A204.1 (cell line): Measurements from ENCODE around the gene MPLKIP.
"Not testable (repeated sequence)": the region's sequence is repeated elsewhere in the genome, so short reads cannot be mapped to it uniquely, and the experiment has no call there.

Experiments used
- FAIRE-seq: peaks from 2 replicates; lab custom pipeline; 2012; peaks lifted over from hg19 to GRCh38; lab: Jason Lieb, UNC

Gene MPLKIP

DNA sequence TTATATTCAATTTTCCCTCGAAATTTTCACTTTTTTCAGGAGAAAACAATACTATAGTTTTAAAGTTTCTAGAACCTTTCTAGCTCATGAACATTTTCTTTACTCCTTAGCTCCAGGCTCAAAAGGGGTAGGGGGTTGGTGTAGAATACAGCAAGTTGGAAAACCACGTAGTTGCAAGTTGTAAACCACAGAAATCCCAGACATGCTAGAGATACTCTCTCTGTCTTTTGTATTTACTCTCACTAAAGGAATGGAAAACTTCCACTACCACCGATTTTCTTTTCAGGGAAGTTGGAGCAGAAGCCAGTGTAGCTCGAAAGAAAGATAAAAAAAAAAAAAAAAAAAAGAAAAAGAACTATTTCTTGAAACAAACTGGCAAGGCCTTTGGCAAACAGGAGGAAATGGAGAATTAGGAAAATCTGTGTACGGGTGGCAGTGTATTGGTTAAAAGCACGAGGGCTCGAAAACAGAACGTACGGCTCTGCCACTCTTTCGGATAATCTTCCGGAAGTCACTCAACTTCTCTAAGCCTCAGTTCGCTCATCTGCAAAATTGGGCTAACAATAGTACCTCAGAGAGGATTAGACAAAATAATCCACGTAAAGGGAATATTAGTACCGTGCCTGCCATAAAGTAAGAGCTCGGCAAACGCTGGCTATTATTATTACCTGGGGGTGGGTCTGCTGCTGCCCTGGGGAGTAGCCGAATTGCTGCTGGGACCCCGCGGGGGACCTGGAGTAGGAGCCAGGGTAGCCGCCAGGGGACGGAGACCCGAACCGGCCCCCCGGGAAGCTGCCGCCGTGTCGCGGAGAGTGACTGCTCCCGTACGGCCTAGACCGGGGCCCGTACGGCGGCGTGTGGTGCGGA, 628 bp downstream of the MPLKIP start:
- FAIRE-seq = no peak

DNA sequence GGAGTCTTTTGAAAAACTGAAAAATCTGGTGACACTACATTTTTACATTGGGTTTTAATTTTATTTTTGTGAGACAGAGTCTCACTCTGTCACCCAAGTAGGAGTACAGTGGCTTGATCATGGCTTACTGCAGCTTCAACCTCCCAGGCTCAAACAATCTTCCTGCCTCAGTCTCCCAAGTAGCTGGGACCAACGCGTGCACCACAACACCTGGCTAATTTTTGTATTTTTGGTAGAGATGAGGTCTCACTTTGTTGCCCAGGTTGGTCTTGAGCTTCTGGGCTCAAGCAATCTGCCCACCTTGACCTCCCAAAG, 11.5 kb downstream of the MPLKIP start:
- no peak for FAIRE-seq

DNA sequence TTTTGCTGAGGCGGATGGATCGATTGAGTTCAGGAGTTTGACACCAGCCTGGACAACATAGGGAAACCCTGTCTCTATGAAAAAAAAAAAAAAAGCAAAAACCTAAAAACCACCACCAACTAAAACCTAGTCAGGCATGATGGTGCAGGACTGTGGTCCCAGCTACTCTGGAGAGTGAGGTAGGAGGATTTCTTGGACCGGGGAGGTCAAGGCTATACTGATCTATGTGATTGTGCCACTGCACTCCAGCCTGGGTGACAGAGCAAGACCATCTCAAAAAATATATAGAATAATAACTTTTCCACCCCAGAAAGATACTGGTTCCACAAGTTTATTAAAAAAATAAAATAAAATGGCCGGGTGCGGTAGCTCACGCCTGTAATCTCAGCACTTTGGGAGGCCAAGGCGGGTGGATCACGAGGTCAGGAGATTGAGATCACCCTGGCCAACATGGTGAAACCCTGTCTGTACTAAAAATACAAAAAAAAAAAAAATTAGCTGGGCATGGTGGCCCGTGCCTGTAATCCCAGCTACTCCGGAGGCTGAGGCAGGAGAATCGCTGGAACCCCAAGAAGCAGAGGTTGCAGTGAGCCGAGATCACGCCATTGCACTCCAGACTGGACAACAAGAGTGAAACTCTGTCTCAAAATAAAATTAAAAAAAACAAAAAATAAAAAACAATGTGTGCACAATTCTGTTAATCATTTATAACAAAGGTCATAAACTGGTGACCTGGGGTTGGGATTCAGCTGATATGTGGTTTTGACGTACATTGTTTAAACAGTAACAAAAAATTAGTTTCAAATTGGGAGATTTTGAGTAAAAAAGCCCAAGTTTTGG, 12.1 kb downstream of the MPLKIP start:
- FAIRE-seq = not testable (repeated sequence)

DNA sequence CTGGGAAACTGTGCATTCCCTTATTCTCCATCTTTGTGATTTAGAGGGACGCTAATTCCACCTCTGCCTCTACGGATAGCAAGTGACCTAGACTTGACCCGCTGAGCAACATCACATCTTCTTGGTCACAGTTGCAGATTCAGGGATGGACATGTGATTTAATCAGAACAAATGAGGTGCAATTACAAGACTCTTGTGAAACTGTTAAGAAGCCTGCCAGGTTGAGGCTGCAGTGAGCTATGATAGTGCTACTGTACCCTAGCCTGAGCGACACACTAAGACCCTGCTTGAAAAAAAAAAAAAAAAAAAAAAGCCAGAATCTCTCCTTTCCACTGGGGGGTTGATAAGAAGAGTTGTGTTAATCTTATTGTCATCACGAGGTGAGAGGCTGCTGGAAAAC, 14.4 kb downstream of the MPLKIP start:
- no peak for FAIRE-seq

DNA sequence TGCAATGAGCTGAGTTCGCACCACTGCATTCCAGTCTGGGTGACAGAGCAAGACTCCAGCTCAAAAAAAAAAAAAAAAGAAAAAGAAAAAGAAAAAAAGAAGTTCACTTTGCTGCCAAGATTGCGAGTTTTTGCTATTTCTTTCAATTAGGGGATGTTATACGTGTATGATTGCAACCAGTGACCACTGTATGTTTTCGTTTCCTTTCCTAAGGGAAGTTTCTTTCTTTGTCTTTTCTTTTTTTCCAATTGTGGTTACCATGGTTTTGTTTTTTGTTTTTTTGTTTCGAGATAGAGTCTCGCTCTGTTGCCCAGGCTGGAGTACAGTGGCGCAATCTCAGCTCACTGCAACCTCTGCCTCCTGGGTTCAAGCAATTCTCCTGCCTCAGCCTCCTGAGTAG, 16.2 kb downstream of the MPLKIP start:
- not testable (repeated sequence) for FAIRE-seq

DNA sequence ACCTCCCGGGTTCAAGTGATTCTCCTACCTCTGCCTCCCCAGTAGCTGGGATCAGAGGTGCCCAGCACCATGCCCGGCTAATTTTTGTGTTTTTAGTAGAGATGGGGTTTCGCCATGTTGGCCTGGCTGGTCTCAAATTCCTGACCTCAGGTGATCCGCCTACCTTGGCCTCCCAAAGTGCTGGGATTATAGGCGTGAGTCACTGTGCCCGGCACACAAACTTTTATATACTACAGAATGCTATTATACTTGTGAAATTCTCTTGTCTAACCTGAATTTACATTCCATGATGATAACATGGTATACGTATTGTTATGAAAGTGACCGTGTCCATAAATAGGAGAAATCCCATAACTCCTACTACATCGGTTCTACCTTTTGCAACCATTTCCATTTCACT, 17.2 kb downstream of the MPLKIP start:
- FAIRE-seq = not testable (repeated sequence)

DNA sequence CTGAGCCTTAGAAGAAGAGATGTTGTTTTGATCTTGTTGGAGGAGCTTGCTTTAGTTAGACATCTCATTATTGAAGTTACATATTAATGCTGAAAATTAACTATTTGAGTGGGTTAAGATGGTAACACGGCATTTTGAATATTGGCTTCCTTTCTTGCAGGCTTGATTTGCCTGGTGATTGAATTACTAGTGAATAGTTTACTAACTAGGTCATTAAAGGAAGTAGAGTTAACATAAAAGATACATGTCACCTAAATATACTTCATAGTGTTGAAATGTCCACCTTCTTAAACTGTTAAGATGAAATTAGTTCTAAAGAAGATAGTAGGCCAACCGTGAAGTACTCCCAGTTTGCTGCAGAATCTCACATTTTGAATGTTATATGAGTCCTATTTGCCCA, 18.5 kb downstream of the MPLKIP start:
- no peak for FAIRE-seq

DNA sequence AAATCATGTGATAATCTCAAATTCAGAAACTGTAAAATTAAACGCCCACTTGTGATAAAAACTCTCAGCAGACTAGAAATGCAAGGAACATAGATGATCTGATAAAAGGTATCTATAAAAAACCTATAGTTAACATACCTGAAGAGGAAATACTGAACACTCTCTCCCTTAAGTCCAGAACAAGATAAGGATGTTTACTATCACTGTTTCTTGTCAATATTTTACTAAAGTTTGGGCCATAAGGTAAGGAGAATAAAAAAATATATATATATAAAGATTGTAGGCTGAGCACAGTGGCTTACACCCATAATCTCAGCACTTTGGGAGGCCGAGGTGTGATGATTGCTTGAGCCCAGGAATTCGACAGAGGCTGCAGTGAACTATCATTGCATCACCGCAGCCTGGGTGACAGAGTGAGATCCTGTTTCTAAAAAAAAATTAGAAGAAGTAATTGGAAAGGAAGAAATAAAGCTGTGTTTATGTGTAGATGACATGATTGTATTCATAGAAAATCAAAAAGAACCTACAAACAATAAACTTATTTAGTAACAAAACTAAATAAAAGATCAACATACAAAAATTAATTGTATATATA, 28.4 kb downstream of the MPLKIP start:
- no peak for FAIRE-seq

DNA sequence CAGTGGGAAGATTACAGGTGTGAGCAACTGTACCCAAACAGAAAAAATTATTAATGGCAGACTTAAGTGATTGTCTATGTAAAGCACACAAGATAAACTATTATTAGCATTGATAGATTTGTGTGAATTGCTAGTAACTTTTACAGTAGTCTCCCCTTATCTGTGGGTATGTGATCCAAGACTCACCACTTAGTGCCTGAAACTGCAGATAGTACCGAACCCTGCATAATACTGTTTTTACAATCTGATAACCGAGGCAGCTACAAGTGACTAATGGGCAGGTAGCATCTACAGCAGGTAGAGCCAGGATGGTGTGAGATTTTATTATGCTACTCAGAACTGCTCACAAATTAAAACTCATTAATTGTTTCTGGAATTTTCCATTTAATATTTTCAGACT, 31.5 kb downstream of the MPLKIP start:
- no peak for FAIRE-seq

DNA sequence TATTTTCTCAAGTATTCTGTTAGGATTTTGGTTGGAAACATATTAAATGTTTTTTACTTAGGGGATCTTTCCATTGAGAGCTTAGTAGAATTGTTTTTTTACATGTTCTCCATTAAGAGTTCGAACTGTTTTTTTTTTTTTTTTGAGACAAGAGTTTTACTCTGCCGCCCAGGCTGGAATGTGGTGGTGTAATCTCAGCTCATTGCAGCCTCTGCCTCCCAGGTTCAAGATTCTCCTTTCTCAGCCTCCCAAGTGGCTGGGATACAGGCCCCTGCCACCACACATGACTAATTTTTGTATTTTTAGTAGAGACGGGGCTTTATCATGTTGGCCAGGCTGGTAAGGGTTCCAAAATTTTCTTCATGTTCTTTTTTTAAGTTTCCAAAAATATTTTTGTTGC, 33.2 kb downstream of the MPLKIP start:
- no peak for FAIRE-seq

DNA sequence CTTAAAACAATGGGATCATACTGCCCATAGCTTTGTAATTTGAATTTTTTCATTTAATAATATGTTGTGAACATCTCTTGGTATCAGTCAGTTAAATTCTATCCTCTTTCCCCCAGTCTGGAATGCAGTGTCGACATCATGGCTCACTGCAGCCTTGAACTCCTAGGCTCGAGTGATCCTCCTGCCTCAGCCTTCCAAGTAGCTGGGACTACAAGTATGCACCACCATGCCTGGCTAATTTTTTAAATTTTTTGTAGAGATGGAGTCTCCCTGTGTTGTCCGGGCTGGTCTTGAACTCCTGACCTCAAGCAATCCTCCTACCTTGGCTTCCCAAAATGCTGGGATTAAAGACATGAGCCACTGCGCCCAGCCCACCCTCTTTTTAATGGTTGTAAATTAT, 34.6 kb downstream of the MPLKIP start:
- no peak for FAIRE-seq

DNA sequence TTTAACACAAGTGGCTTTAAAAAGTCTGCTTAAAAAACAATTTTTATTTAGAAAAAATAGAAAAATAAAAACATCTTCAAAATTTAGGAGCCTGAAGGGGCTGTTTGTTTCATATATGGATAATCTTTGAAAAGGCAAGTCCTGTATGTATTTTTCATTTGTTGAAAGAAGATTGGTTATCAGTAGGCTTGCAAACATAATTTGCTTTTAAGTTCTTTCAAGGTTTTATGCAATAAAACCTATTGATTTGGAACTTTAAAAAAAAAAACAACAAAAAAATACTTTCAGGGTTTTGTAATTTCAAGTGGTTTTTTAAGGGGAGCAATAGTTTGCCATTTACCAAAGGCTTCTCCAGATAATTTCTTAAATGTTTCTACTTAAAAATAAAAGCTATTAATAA, 35.6 kb downstream of the MPLKIP start:
- peak; percentile 40 for FAIRE-seq

DNA sequence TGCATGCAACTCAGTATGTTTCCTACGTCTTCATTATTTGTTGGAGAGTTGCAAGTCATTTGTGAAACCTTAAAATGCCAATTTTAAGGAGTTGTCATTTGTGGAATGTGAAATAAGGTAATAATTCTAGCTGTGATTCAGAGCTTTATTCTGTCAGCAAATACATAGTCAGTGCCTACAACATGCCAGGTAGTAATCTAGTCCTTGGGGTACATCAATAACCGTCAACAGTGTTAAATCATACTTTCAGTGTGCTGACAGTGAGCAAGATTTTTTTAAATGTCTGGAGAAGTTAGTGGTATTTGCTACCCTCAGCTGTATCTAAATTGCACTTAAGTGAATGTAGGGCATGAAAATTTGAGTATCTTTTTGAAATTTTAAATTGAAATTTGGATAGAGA, 36.7 kb downstream of the MPLKIP start:
- FAIRE-seq = no peak

DNA sequence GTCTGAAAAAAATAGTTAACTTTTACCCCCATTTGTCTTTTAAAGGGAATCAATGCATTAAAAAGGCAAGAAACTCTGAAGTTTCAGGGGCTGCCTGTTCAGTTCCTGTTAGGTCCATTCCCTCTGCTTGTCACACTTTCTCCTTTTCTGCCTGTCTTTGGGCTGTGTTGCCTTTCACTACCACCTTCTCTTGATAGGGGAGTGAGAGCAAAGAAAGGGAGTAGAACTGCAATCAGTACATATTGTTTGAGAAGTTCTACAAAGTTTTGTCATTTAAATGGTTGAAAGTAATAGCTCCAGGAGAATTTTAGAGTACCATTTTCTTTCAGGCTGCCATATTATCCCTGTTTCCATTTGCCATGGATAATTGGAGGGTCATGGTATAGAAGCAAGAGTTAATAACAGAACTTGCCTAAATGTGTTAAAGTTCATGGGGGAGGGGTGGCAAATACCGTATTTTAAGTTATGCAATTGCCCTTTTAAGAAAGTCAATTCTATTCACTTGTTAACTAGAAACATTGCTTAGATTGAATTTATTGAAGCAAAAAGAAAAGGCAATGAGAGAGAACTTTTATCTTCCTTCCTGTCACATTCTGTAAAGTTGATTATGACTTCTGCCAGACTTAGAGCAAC, 38.6 kb downstream of the MPLKIP start:
- FAIRE-seq = no peak

DNA sequence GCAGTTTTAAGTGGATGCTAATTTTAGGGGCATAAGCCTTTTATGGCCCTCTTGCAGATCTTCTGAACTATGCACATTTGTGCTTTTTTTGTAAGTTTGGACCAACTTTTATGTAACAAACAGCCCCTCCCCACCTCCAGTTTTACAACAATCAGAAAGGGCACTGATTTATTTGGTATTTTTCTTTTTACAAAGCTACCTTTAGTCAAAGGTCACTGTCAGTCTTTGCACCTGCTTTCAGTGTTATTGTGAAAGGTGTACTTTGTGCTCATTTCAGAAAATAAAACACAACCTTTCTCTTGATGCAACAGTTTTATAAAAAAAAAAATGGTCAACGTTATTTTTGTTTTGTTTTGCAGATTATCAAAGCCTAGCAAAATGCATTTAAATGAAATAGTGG, 39.2 kb downstream of the MPLKIP start:
- FAIRE-seq = no peak

DNA sequence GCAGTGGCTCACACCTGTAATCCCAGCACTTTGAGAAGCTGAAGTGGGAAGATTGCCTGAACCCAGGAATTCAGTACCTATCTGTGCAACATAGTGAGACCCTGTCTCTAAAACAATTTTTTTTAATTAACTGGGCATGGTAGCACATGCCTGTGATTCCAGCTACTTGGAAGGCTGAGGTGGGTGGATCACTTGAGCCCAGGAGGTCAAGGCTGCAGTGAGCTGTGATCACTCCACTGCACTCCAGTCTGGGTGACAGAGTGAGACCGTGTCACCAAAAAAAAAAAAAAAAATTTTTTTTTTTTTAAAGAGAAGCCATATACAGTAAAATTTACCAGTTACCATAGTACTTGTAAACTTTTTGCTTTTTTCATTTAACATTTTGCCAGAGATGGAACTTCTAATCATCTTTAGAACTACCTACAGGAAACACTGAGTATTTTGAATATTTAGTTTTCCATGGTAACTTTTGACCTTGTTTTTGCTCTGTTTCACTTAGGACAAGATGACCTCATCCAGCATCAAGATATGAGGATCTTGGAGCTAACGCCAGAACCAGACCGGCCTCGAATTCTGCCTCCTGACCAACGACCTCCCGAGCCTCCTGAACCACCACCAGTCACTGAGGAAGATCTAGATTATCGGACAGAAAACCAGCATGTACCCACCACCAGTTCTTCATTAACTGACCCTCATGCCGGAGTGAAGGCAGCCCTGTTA, 40.6 kb downstream of the MPLKIP start:
- no peak for FAIRE-seq

DNA sequence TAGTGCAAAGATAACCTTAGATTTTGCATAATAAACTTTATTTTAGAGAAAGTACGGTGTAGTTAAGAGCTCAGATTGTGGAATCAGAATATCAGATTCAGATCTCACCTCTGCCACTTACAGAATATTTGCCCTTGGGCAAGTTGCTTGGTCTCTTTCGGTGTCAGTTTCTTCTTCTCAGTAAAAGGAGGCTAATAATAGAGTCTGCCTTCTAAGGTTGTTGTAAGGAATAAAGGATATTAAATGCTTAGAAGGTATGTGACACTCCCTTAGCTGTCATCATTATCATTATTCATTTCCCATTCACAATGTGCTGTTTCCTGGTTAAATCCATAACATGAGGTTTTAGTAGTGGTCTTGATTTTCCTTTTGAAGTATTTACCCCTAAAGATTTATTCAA, 42.2 kb downstream of the MPLKIP start:
- FAIRE-seq = no peak

DNA sequence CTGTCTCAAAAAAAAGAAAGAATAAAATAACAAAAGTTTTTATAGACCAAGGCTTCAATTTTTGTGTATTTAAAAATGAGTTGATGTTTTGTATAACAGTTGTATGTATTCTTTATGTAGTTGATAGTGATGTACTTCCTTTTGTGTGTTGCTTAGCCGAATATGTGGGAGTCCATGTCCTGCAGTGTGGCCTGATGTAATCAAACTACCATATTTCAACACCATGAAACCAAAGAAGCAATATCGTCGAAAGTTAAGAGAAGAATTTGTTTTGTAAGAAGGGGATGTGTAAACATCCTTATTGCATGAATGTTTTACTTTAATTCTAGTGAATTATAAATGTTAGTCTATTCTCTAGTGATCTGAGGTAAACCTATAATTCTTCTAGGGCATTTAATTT, 56.6 kb downstream of the MPLKIP start:
- no peak for FAIRE-seq
